NT2/D1 (cell line): ENCODE results near the gene PEPD.

Experiments
- YY1 ChIP-seq: IDR thresholded peaks from 2 replicates; pipeline ENCODE4 v1.6.1; 2011; ENCODE audit not compliant: insufficient read length, insufficient read depth
- ZNF274 ChIP-seq: IDR thresholded peaks from 2 replicates; pipeline ENCODE4 v1.6.1; 2011; ENCODE audit warnings: mild to moderate bottlenecking, low read depth, low read length

DNA sequence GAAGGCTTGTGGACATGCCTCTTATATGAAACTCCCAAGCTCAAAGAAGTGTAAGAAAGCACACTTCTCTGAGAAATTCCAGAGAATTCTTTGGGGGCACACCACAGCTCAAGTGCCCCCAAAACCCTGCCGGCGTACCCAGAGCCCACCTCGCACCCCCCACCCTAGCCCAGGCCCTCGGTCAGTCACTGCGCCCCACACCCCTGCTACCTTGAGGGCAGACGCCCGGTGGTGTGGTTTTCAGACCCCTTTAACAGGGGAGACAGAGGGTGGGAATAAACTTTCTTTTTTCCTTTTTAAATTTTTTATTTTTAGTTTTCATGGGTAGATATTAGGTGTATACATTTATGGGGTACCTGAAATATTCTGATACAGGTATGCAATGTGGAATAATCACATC is 29.5 kb downstream of the PEPD start:
- TF ChIP-seq YY1, result no peak
- TF ChIP-seq ZNF274, result no peak
